K562 (cell line): ENCODE data around the gene PIK3R5. TPM values are rescaled to one million over a fixed set of nuclear protein-coding genes. Genes with fewer than 3 reads are reported as not detected.

Experiments used
- ATAC-seq: fragments of 200-7000 bp; cut with Tn5 transposase; 3 replicates; pipeline ENCODE4 v1.9.1; 2020; ENCODE audit warnings: moderate library complexity
- BruUV-seq: library from RNA; stranded (reverse); fragments of 400-500 nt; replicated peaks from 2 replicates; lab custom pipeline; 2021; lab: Mats Ljungman, UMichigan
- CTCF ChIA-PET: fragments of 300-600 bp; formaldehyde crosslinking; extraction: SDS; loops from one replicate; lab custom pipeline; 2021; ENCODE audit warnings: low intra/inter-chr PET ratio; lab: Yijun Ruan, JAX
- POLR2A ChIA-PET: fragments of 300-600, 350-650 bp; sonication (Branson Sonifier 250); formaldehyde crosslinking; extraction: SDS; loops from one replicate; lab custom pipeline; 2021; ENCODE audit warnings: antibody characterized with exemption, inconsistent platforms; lab: Yijun Ruan, JAX
- DNase-seq, 4 experiments: peaks; one replicate each; pipeline versions ENCODE4 v3.0.0 to v3.0.0-alpha.2; 2011 to 2018; ENCODE audit warnings: low spot score in 3 of 4, mixed read lengths in 3 of 4; ENCODE audit errors: extremely low read depth in 1 of 4
- FAIRE-seq: peaks from 2 replicates; lab custom pipeline; 2011; peaks lifted over from hg19 to GRCh38; lab: Jason Lieb, UNC
- H2AFZ ChIP-seq: 2 replicates; pipeline ENCODE4 v1.6.0; 2011; ENCODE audit warnings: low read depth, low read length, control low read depth, inconsistent platforms
- H3K27ac ChIP-seq: fragments of 200-600 bp; 3 replicates; pipeline ENCODE4 v1.8.0; 2011; ENCODE audit warnings: low read depth, mild to moderate bottlenecking, control low read depth, inconsistent platforms, low read length, moderate library complexity, mixed read lengths; ENCODE audit errors: extremely low read depth
- H3K27me3 ChIP-seq, 2 experiments: fragments of 300-600 bp in 1 of 2; 2 replicates in 1 of 2; 3 replicates in 1 of 2; pipeline versions ENCODE4 v1.6.0 to v1.8.0; 2011; ENCODE audit warnings: inconsistent platforms in 2 of 2, low read length in 2 of 2, mild to moderate bottlenecking in 1 of 2, mixed read lengths in 1 of 2, moderate library complexity in 1 of 2; ENCODE audit not compliant: control insufficient read depth in 2 of 2, insufficient read depth in 2 of 2
- H3K36me3 ChIP-seq: fragments of 300-600 bp; 3 replicates; pipeline ENCODE4 v1.8.0; 2011; ENCODE audit warnings: mild to moderate bottlenecking, low read length, inconsistent platforms; ENCODE audit not compliant: control insufficient read depth, insufficient read depth
- H3K4me1 ChIP-seq, 2 experiments: fragments of 200-600 bp in 1 of 2; replicated peaks in 1 of 2; 2 replicates in 1 of 2; 3 replicates in 1 of 2; pipeline versions ENCODE4 v1.5.1 to v1.8.0; 2011; ENCODE audit warnings: inconsistent platforms in 2 of 2, low read length in 2 of 2, mild to moderate bottlenecking in 1 of 2, mixed read lengths in 1 of 2, moderate library complexity in 1 of 2; ENCODE audit not compliant: control insufficient read depth in 2 of 2, insufficient read depth in 2 of 2
- H3K4me2 ChIP-seq: 2 replicates; pipeline ENCODE4 v1.6.1; 2011; ENCODE audit warnings: low read length, control low read depth, inconsistent platforms, mixed read lengths; ENCODE audit not compliant: insufficient read depth
- H3K4me3 ChIP-seq: fragments of 200-600 bp; sonication (generic), shearing (Covaris generic); 2 replicates; pipeline ENCODE4 v1.5.1; 2016; ENCODE audit warnings: control low read depth, inconsistent platforms
- H3K79me2 ChIP-seq: fragments of 200-600 bp; 3 replicates; pipeline ENCODE4 v1.8.0; 2011; ENCODE audit warnings: low read length, inconsistent platforms; ENCODE audit not compliant: control insufficient read depth, insufficient read depth
- H3K9ac ChIP-seq, 2 experiments: 2 replicates each; pipeline versions ENCODE4 v1.6.0 to v1.6.1; 2011; ENCODE audit warnings: low read depth in 2 of 2, low read length in 2 of 2, control low read depth in 1 of 2, inconsistent platforms in 1 of 2, mild to moderate bottlenecking in 1 of 2, mixed read lengths in 1 of 2; ENCODE audit not compliant: insufficient read depth in 1 of 2
- H3K9me1 ChIP-seq: one replicate; pipeline ENCODE4 v1.6.0; 2011; ENCODE audit warnings: inconsistent platforms, mild to moderate bottlenecking, low read length, moderate library complexity; ENCODE audit not compliant: control insufficient read depth, insufficient read depth
- H3K9me3 ChIP-seq: replicated peaks from 2 replicates; pipeline ENCODE4 v1.5.1; 2011; ENCODE audit warnings: low read depth, low read length, inconsistent platforms; ENCODE audit not compliant: control insufficient read depth, insufficient read depth
- H4K20me1 ChIP-seq: replicated peaks from 2 replicates; pipeline ENCODE4 v1.6.1; 2011; ENCODE audit warnings: low read length, inconsistent platforms, mixed read lengths; ENCODE audit not compliant: control insufficient read depth, insufficient read depth
- CAMTA2 ChIP-seq: fragments of 250-450 bp; sonication (Bioruptor Pico); conservative IDR thresholded peaks from 2 replicates; pipeline ENCODE4 v1.5.1; 2022
- CREB3 ChIP-seq: fragments of 450-650 bp; conservative IDR thresholded peaks from 2 replicates; pipeline ENCODE4 v1.6.1; 2016; ENCODE audit warnings: missing genetic modification characterization, low read depth, mild to moderate bottlenecking, missing compliant biosample characterization, moderate library complexity
- DNMT1 ChIP-seq: fragments of 450-650 bp; IDR thresholded peaks from 2 replicates; pipeline ENCODE4 v1.6.1; 2016; ENCODE audit warnings: antibody characterized with exemption, mild to moderate bottlenecking
- ETV6 ChIP-seq, 3 experiments: fragments of 150-350 bp in 1 of 3; sonication (generic) in 1 of 3; formaldehyde crosslinking in 1 of 3; IDR thresholded peaks; 2 replicates each; pipeline versions ENCODE4 v1.6.1 to v1.8.0; 2014 to 2022; ENCODE audit warnings: borderline replicate concordance in 2 of 3, low read depth in 2 of 3, antibody characterized with exemption in 1 of 3, low read length in 1 of 3, mild to moderate bottlenecking in 1 of 3, missing genetic modification reagents in 1 of 3
- FOXA3 ChIP-seq, 2 experiments: fragments of 450-650 bp in 1 of 2; sonication (generic) in 1 of 2; formaldehyde crosslinking; IDR thresholded peaks in 1 of 2; conservative IDR thresholded peaks in 1 of 2; 2 replicates each; pipeline versions ENCODE4 v1.4.0 to v1.8.0; 2020 to 2022; ENCODE audit warnings: mild to moderate bottlenecking in 2 of 2, missing genetic modification reagents in 1 of 2
- MCM2 ChIP-seq: fragments of 450-650 bp; IDR thresholded peaks from 2 replicates; pipeline ENCODE4 v1.6.1; 2017; ENCODE audit warnings: low read depth, mild to moderate bottlenecking
- NCOR1 ChIP-seq: fragments of 450-650 bp; IDR thresholded peaks from 2 replicates; pipeline ENCODE4 v1.6.1; 2016; ENCODE audit warnings: mild to moderate bottlenecking, moderate library complexity
- NEUROD1 ChIP-seq: fragments of 150-350 bp; IDR thresholded peaks from 2 replicates; pipeline ENCODE4 v1.6.1; 2014; ENCODE audit warnings: borderline replicate concordance, low read length, low read depth; ENCODE audit not compliant: partially characterized antibody
- NR2C2 ChIP-seq, 2 experiments: fragments of 200-800 bp in 1 of 2; sonication (Bioruptor generic) in 1 of 2; sonication (generic) in 1 of 2; formaldehyde crosslinking in 1 of 2; IDR thresholded peaks; 2 replicates each; pipeline versions ENCODE4 v1.6.1 to v1.8.0; 2016 to 2022; ENCODE audit warnings: mild to moderate bottlenecking in 1 of 2, missing compliant biosample characterization in 1 of 2, missing genetic modification characterization in 1 of 2, missing genetic modification reagents in 1 of 2
- PCBP2 ChIP-seq: fragments of 200-400 bp; formaldehyde crosslinking; IDR thresholded peaks from 2 replicates; pipeline ENCODE4 v1.6.1; 2018; ENCODE audit warnings: low read length, low read depth, mild to moderate bottlenecking, moderate library complexity; ENCODE audit not compliant: poor library complexity, severe bottlenecking
- POLR2AphosphoS5 ChIP-seq: IDR thresholded peaks from 2 replicates; pipeline ENCODE4 v1.6.1; 2011; ENCODE audit warnings: mild to moderate bottlenecking, low read depth, low read length, moderate library complexity; ENCODE audit not compliant: control insufficient read depth, insufficient read depth
- XRCC3 ChIP-seq: fragments of 450-650 bp; IDR thresholded peaks from 2 replicates; pipeline ENCODE4 v1.6.1; 2017; ENCODE audit warnings: mild to moderate bottlenecking, moderate library complexity
- ZC3H4 ChIP-seq: sonication (generic); formaldehyde crosslinking; IDR thresholded peaks from 2 replicates; pipeline ENCODE4 v1.9.0; 2021; ENCODE audit warnings: missing genetic modification reagents, borderline replicate concordance
- ZNF551 ChIP-seq: fragments of 250-450 bp; sonication (Bioruptor Pico); IDR thresholded peaks from 2 replicates; pipeline ENCODE4 v1.5.0; 2021; ENCODE audit warnings: mild to moderate bottlenecking, moderate library complexity
- ZNF561 ChIP-seq: fragments of 450-650 bp; formaldehyde crosslinking; conservative IDR thresholded peaks from 2 replicates; pipeline ENCODE4 v1.4.0; 2020; ENCODE audit warnings: mild to moderate bottlenecking, moderate library complexity
- ZSCAN32 ChIP-seq: fragments of 450-650 bp; formaldehyde crosslinking; IDR thresholded peaks from 2 replicates; pipeline ENCODE4 v1.4.0; 2020; ENCODE audit warnings: mild to moderate bottlenecking, moderate library complexity
- WGBS: fragments of 100-300 bp; shearing (Covaris generic); methylation state at CpG from one replicate; pipeline ENCODE4 v1.1.6; 2016; ENCODE audit warnings: low coverage, mixed read lengths; ENCODE audit not compliant: insufficient coverage; ENCODE audit errors: missing lambda C conversion rate; 5-methylcytosine and 5-hydroxymethylcytosine counted together
- in situ Hi-C: fragments of 300-500 bp; cut with MboI; formaldehyde crosslinking; loops from 4 replicates; pipeline ENCODE4 v1.15.0; 2018; ENCODE audit warnings: inconsistent platforms, mixed read lengths
- intact Hi-C: fragments of 100-400 bp; cut with micrococcal nuclease; formaldehyde crosslinking; loops from 2 replicates; pipeline ENCODE4 v1.14.2; 2022
- polyA plus RNA-seq, 8 experiments: library from polyadenylated mRNA; depleted of rRNA in 4 of 8; stranded (reverse) in 5 of 8; unstranded in 3 of 8; fragments of >200 nt; fragmentation: Nextera tagmentation in 2 of 8; fragmentation: Illumina TruSeq in 1 of 8; extraction: Ambion mirVana in 2 of 8; extraction: Trizol in 1 of 8; gene quantifications; 2 replicates each; pipeline versions ENCODE4 v1.2.1 to v1.2.3, GENCODE V29; 2011 to 2014; ENCODE audit warnings: inconsistent platforms in 1 of 8, missing spikeins in 1 of 8
- total RNA-seq, 7 experiments: library from RNA; depleted of rRNA in 6 of 7; stranded (reverse); fragments of >200 nt in 6 of 7; fragmentation: Illumina TruSeq in 2 of 7; extraction: Trizol in 2 of 7; gene quantifications; 2 replicates each; pipeline versions ENCODE4 v1.2.1 to v1.2.3, GENCODE V29; 2011 to 2021; ENCODE audit warnings: low replicate concordance in 1 of 7

Gene PIK3R5
- total and polyA plus RNA-seq, 9 of the 15 experiments (the other 6 are each of a cell fraction or from before 2014, with no cell fraction given) = 0.01 to 0.38 TPM; not detected in 7

GRCh38 chr17:8922451-8922850, 43.1 kb downstream of the PIK3R5 start:
- POLR2A ChIA-PET = interaction anchor here (0.7 kb wide), 1 partner anchor 713 kb away, joined by 3 read pairs; no protein-coding TSS in a partner anchor
- DNase-seq = no peak
- Histone ChIP-seq H3K4me1 (no peaks in the 10 kb centered on the region), H3K27ac (no peak overlapping the region), H4K20me1 (no peaks in the 10 kb centered on the region), H2AFZ (no peak overlapping the region), H3K9me1 (no peaks in the 10 kb centered on the region), H3K4me3 (no peak overlapping the region), H3K9me3 (peaks cover 1% of the 10 kb centered on the region; the same call in 1 of the 2 replicates), H3K79me2 (no peaks in the 10 kb centered on the region), H3K36me3 (no peaks in the 10 kb centered on the region)
- in situ Hi-C loops = no loop called here
- no peak for ATAC-seq
- FAIRE-seq = no peak
- WGBS = 0% methylated on average over 4 of the region's 6 CpGs
- TF ChIP-seq ZNF561 (CRISPR knock-in tag) = no peak
- no peak for TF ChIP-seq DNMT1
- no peak for TF ChIP-seq NEUROD1
- TF ChIP-seq ZC3H4 (CRISPR knock-in tag) = no peak
- TF ChIP-seq XRCC3 = no peak
- TF ChIP-seq MCM2 = no peak
- no peak for TF ChIP-seq CREB3 (tag)
- TF ChIP-seq PCBP2 = no peak
- no peak for TF ChIP-seq FOXA3 (CRISPR knock-in tag; conservative IDR thresholded peaks at IDR 0.05 in 1 of 2, IDR thresholded peaks at IDR 0.05 in 1 of 2)
- TF ChIP-seq CAMTA2 (CRISPR knock-in tag) = no peak
- no peak for TF ChIP-seq NR2C2 (CRISPR knock-in tag; IDR thresholded peaks at IDR 0.05)
- no peak for TF ChIP-seq NR2C2 (tag; IDR thresholded peaks at IDR 0.05)
- TF ChIP-seq ZSCAN32 = no peak
- no peak for TF ChIP-seq POLR2AphosphoS5
- no peak for TF ChIP-seq ETV6 (IDR thresholded peaks at IDR 0.05; ENCODE audit: borderline replicate concordance in 1 of 2, low read depth in 2 of 2, low read length in 1 of 2)
- no peak for TF ChIP-seq ETV6 (CRISPR knock-in tag; IDR thresholded peaks at IDR 0.05; ENCODE audit: borderline replicate concordance)
- TF ChIP-seq ZNF551 (CRISPR knock-in tag) = no peak
- TF ChIP-seq NCOR1 = no peak
- TF ChIP-seq, all 486 proteins: peak for 0
- H3K27me3 ChIP-seq = no peaks in the 10 kb centered on the region
- intact Hi-C loops = no loop called here
- no peak overlapping the region for H3K9ac ChIP-seq
- CTCF ChIA-PET = no interaction called here
- no peak overlapping the region for H3K4me2 ChIP-seq
- BruUV-seq = no TSS peak
